Memory B cell (primary cell): Measurements from ENCODE around the gene FOXI2.

Experiments
- ATAC-seq: fragments of 150-1000 bp; cut with Tn5 transposase; 2 replicates; pipeline ENCODE4 v1.10.0; 2021; ENCODE audit warnings: low read depth, mild to moderate bottlenecking, moderate library complexity
- DNase-seq, 2 donors: peaks; one replicate each; pipeline ENCODE4 v3.0.0; 2022; ENCODE audit warnings: low spot score in 2 of 2
- H3K27ac Mint-ChIP-seq: one replicate; pipeline ENCODE4 v1.8.0; 2022; ENCODE audit warnings: mild to moderate bottlenecking, moderate library complexity, mixed read lengths
- H3K27me3 Mint-ChIP-seq: one replicate; pipeline ENCODE4 v1.8.0; 2022; ENCODE audit warnings: mixed read lengths
- H3K36me3 Mint-ChIP-seq: one replicate; pipeline ENCODE4 v1.8.0; 2022; ENCODE audit warnings: mild to moderate bottlenecking, mixed read lengths
- H3K4me1 Mint-ChIP-seq: one replicate; pipeline ENCODE4 v1.8.0; 2022; ENCODE audit warnings: mixed read lengths
- H3K4me3 Mint-ChIP-seq: one replicate; pipeline ENCODE4 v1.8.0; 2022; ENCODE audit warnings: mild to moderate bottlenecking, moderate library complexity, mixed read lengths
- H3K9me3 Mint-ChIP-seq: one replicate; pipeline ENCODE4 v1.8.0; 2022; ENCODE audit warnings: mixed read lengths

FOXI2 gene

GRCh38 chr10:127735723-127736221, 1.2 kb upstream of the FOXI2 start:
- Mint-ChIP-seq H3K4me1 (peaks cover 4% of the 10 kb centered on the region), H3K9me3 (peaks cover 5% of the 10 kb centered on the region), H3K36me3 (no peaks in the 10 kb centered on the region), H3K27ac (no peak overlapping the region), H3K27me3 (peaks cover 26% of the 10 kb centered on the region), H3K4me3 (no peak overlapping the region)
- DNase-seq (no peak), ATAC-seq (no peak)

- DNase-seq (no peak), ATAC-seq (no peak)
- Mint-ChIP-seq H3K27me3 (peaks cover 26% of the 10 kb centered on the region), H3K9me3 (peaks cover 5% of the 10 kb centered on the region), H3K4me1 (peaks cover 4% of the 10 kb centered on the region), H3K4me3 (no peak overlapping the region), H3K27ac (no peak overlapping the region), H3K36me3 (no peaks in the 10 kb centered on the region)
These were observed 617 bp upstream of the FOXI2 start for GRCh38 chr10:127736222-127736914.

- peaks cover 24% of the 10 kb centered on the region for H3K27me3 Mint-ChIP-seq
- DNase-seq = no peak
- no peak for ATAC-seq
These were observed 852 bp downstream of the FOXI2 start for GRCh38 chr10:127737563-127738511.

GRCh38 chr10:127738512-127739424, 1.8 kb downstream of the FOXI2 start:
- no peak overlapping the region for H3K4me3 Mint-ChIP-seq
- no peaks in the 10 kb centered on the region for H3K9me3 Mint-ChIP-seq
- H3K27ac Mint-ChIP-seq = no peak overlapping the region
- H3K4me1 Mint-ChIP-seq = peaks cover 4% of the 10 kb centered on the region
- DNase-seq (no peak), ATAC-seq (no peak)
- peaks cover 15% of the 10 kb centered on the region for H3K27me3 Mint-ChIP-seq
- no peaks in the 10 kb centered on the region for H3K36me3 Mint-ChIP-seq

More at GRCh38 chr10:127737563-127738511, 852 bp downstream of the FOXI2 start:
- no peak overlapping the region for H3K4me3 Mint-ChIP-seq
- H3K36me3 Mint-ChIP-seq = no peaks in the 10 kb centered on the region
- no peak overlapping the region for H3K27ac Mint-ChIP-seq
- H3K9me3 Mint-ChIP-seq = peaks cover 5% of the 10 kb centered on the region
- H3K4me1 Mint-ChIP-seq = peaks cover 4% of the 10 kb centered on the region

GRCh38 chr10:127739908-127740307, 2.9 kb downstream of the FOXI2 start:
- Mint-ChIP-seq H3K27me3 (peaks cover 15% of the 10 kb centered on the region), H3K9me3 (no peaks in the 10 kb centered on the region), H3K4me1 (peaks cover 4% of the 10 kb centered on the region), H3K36me3 (no peaks in the 10 kb centered on the region), H3K4me3 (no peak overlapping the region), H3K27ac (no peak overlapping the region)
- no peak for DNase-seq
- ATAC-seq = no peak

- no peaks in the 10 kb centered on the region for H3K36me3 Mint-ChIP-seq
- H3K4me3 Mint-ChIP-seq = no peak overlapping the region
- DNase-seq = no peak
- H3K27me3 Mint-ChIP-seq = peaks cover 12% of the 10 kb centered on the region
- ATAC-seq = no peak
- H3K9me3 Mint-ChIP-seq = no peaks in the 10 kb centered on the region
- peaks cover 4% of the 10 kb centered on the region for H3K4me1 Mint-ChIP-seq
- H3K27ac Mint-ChIP-seq = no peak overlapping the region
These were observed 3.6 kb downstream of the FOXI2 start for GRCh38 chr10:127740596-127740995.

GRCh38 chr10:127743205-127743604, 6.2 kb downstream of the FOXI2 start:
- peaks cover 11% of the 10 kb centered on the region for H3K27me3 Mint-ChIP-seq
- no peak overlapping the region for H3K27ac Mint-ChIP-seq
- no peaks in the 10 kb centered on the region for H3K36me3 Mint-ChIP-seq
- DNase-seq (no peak), ATAC-seq (no peak)
- H3K4me1 Mint-ChIP-seq = peaks cover 4% of the 10 kb centered on the region
- no peaks in the 10 kb centered on the region for H3K9me3 Mint-ChIP-seq
- no peak overlapping the region for H3K4me3 Mint-ChIP-seq

- DNase-seq = no peak
- no peak for ATAC-seq
- Mint-ChIP-seq H3K36me3 (no peaks in the 10 kb centered on the region), H3K27me3 (peaks cover 8% of the 10 kb centered on the region), H3K27ac (no peak overlapping the region), H3K4me3 (no peak overlapping the region), H3K4me1 (peaks cover 2% of the 10 kb centered on the region), H3K9me3 (peaks cover 4% of the 10 kb centered on the region)
These were observed 8.0 kb downstream of the FOXI2 start for GRCh38 chr10:127744956-127745355.

- Mint-ChIP-seq H3K9me3 (peaks cover 4% of the 10 kb centered on the region), H3K27me3 (peaks cover 5% of the 10 kb centered on the region), H3K27ac (no peak overlapping the region), H3K36me3 (no peaks in the 10 kb centered on the region), H3K4me1 (no peaks in the 10 kb centered on the region), H3K4me3 (no peak overlapping the region)
- DNase-seq (no peak), ATAC-seq (no peak)
These were observed 8.9 kb downstream of the FOXI2 start for GRCh38 chr10:127745861-127746260.

- Mint-ChIP-seq H3K4me3 (no peak overlapping the region), H3K27me3 (peaks cover 6% of the 10 kb centered on the region), H3K36me3 (no peaks in the 10 kb centered on the region), H3K4me1 (no peaks in the 10 kb centered on the region), H3K27ac (no peak overlapping the region), H3K9me3 (no peaks in the 10 kb centered on the region)
- ATAC-seq (no peak), DNase-seq (no peak)
These were observed 18.8 kb downstream of the FOXI2 start for GRCh38 chr10:127755753-127756152.

GRCh38 chr10:127756264-127756663, 19.3 kb downstream of the FOXI2 start:
- H3K36me3 Mint-ChIP-seq = no peaks in the 10 kb centered on the region
- H3K27ac Mint-ChIP-seq = no peak overlapping the region
- H3K4me3 Mint-ChIP-seq = no peak overlapping the region
- DNase-seq (no peak), ATAC-seq (no peak)
- no peaks in the 10 kb centered on the region for H3K9me3 Mint-ChIP-seq
- peaks cover 6% of the 10 kb centered on the region for H3K27me3 Mint-ChIP-seq
- H3K4me1 Mint-ChIP-seq = no peaks in the 10 kb centered on the region

GRCh38 chr10:127757033-127757432, 20.0 kb downstream of the FOXI2 start:
- peaks cover 9% of the 10 kb centered on the region for H3K27me3 Mint-ChIP-seq
- DNase-seq (no peak), ATAC-seq (no peak)
- H3K36me3 Mint-ChIP-seq = no peaks in the 10 kb centered on the region
- H3K9me3 Mint-ChIP-seq = peaks cover 1% of the 10 kb centered on the region
- no peaks in the 10 kb centered on the region for H3K4me1 Mint-ChIP-seq
- no peak overlapping the region for H3K4me3 Mint-ChIP-seq
- H3K27ac Mint-ChIP-seq = no peak overlapping the region

- no peak for DNase-seq
- no peaks in the 10 kb centered on the region for H3K36me3 Mint-ChIP-seq
- H3K9me3 Mint-ChIP-seq = peaks cover 3% of the 10 kb centered on the region
- no peak for ATAC-seq
- H3K4me1 Mint-ChIP-seq = no peaks in the 10 kb centered on the region
- no peak overlapping the region for H3K4me3 Mint-ChIP-seq
- no peak overlapping the region for H3K27ac Mint-ChIP-seq
- peaks cover 7% of the 10 kb centered on the region for H3K27me3 Mint-ChIP-seq
These were observed 22.3 kb downstream of the FOXI2 start for GRCh38 chr10:127759276-127759675.
